ENCODE data around the gene TPX2.

- TF ChIP-seq, protein P1, sequence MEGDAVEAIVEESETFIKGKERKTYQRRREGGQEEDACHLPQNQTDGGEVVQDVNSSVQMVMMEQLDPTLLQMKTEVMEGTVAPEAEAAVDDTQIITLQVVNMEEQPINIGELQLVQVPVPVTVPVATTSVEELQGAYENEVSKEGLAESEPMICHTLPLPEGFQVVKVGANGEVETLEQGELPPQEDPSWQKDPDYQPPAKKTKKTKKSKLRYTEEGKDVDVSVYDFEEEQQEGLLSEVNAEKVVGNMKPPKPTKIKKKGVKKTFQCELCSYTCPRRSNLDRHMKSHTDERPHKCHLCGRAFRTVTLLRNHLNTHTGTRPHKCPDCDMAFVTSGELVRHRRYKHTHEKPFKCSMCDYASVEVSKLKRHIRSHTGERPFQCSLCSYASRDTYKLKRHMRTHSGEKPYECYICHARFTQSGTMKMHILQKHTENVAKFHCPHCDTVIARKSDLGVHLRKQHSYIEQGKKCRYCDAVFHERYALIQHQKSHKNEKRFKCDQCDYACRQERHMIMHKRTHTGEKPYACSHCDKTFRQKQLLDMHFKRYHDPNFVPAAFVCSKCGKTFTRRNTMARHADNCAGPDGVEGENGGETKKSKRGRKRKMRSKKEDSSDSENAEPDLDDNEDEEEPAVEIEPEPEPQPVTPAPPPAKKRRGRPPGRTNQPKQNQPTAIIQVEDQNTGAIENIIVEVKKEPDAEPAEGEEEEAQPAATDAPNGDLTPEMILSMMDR (IDR thresholded peaks at IDR 0.05), result no peak
- TF ChIP-seq EZH2 (IDR thresholded peaks at IDR 0.05; ENCODE audit: borderline replicate concordance, insufficient read depth, low read depth, low read length, poor library complexity, severe bottlenecking), result no peak
Observed at GRCh38 chr20:31815408-31816188, 76.5 kb downstream of the TPX2 start.

Data from B cell (primary cell).